Activated B cell treated with CpG ODN at 0.5 μM for 24 hours (primary cell): Measurements from ENCODE around the gene CALCB. TPM values are rescaled to one million over a fixed set of nuclear protein-coding genes. Genes with fewer than 3 reads are reported as not detected.

Source experiments
- ATAC-seq: fragments of 200-7000 bp; cut with Tn5 transposase; one replicate; pipeline ENCODE4 v1.10.0; 2021; ENCODE audit warnings: low read depth, mild to moderate bottlenecking, moderate library complexity
- CTCF ChIA-PET: fragments of 350-600 bp; sonication (Branson Sonifier 250); formaldehyde crosslinking; loops from one replicate; lab custom pipeline; 2021; ENCODE audit warnings: antibody characterized with exemption; lab: Charles Lee
- POLR2A ChIA-PET: fragments of 350-600 bp; sonication (Branson Sonifier 250); formaldehyde crosslinking; loops from one replicate; lab custom pipeline; 2021; ENCODE audit warnings: antibody characterized with exemption; lab: Charles Lee
- DNase-seq: peaks from one replicate; pipeline ENCODE4 v3.0.0; 2022
- H3K27ac Mint-ChIP-seq: one replicate; pipeline ENCODE4 v1.8.0; 2020; ENCODE audit warnings: mixed read lengths
- H3K27me3 Mint-ChIP-seq: one replicate; pipeline ENCODE4 v1.8.0; 2021; ENCODE audit warnings: mixed read lengths
- H3K36me3 Mint-ChIP-seq: one replicate; pipeline ENCODE4 v1.8.0; 2021; ENCODE audit warnings: low read depth, mixed read lengths
- H3K4me1 Mint-ChIP-seq: one replicate; pipeline ENCODE4 v1.8.0; 2021; ENCODE audit warnings: mixed read lengths
- H3K4me3 Mint-ChIP-seq: one replicate; pipeline ENCODE4 v1.8.0; 2020; ENCODE audit warnings: mild to moderate bottlenecking, mixed read lengths
- H3K9me3 Mint-ChIP-seq: one replicate; pipeline ENCODE4 v1.8.0; 2020; ENCODE audit warnings: mixed read lengths
- CTCF ChIP-seq: fragments of 200-600 bp; IDR thresholded peaks from one replicate; pipeline ENCODE4 v1.8.0; 2022; ENCODE audit warnings: antibody characterized with exemption, mild to moderate bottlenecking
- intact Hi-C: fragments of 100-400 bp; cut with micrococcal nuclease; formaldehyde crosslinking; loops from one replicate; pipeline ENCODE4 v1.15.1; 2024
- total RNA-seq: library from RNA; stranded (reverse); gene quantifications from 2 replicates; pipeline ENCODE4 v1.2.3, GENCODE V29; 2022

CALCB gene
- total RNA-seq, 1 donor from 2014 or later = 0.35 TPM

GRCh38 chr11:15114501-15115475, 41.4 kb downstream of the CALCB start, which contains the start of gene INSC:
Gene INSC (plus strand): TSS chr11:15114923. CDS start chr11:15149175, 34,252 bp downstream.
- no peak for ATAC-seq
- Mint-ChIP-seq H3K36me3 (no peaks in the 10 kb centered on the region), H3K4me1 (peaks cover 72% of the 10 kb centered on the region), H3K9me3 (no peaks in the 10 kb centered on the region), H3K27ac (peak within 1 kb of the TSS; percentile 79), H3K4me3 (peak within 1 kb of the TSS; percentile 70), H3K27me3 (peaks cover 17% of the 10 kb centered on the region)
- intact Hi-C loops = loop anchor here (10.0 kb wide), 1 partner anchor 1450 kb away; the partner anchor contains the start of gene FAR1
- ChIA-PET POLR2A (interaction anchor here (2.0 kb wide), 1 partner anchor 209 kb away, joined by 5 read pairs; no protein-coding TSS in a partner anchor), CTCF (interaction anchor here (1.2 to 7.0 kb wide), 2 partner anchors 14 to 45 kb away, joined by 3 to 50 read pairs; no protein-coding TSS in a partner anchor)
- no peak for DNase-seq
- no peak for TF ChIP-seq CTCF

- CTCF ChIA-PET = interaction anchor here (7.0 kb wide), 1 partner anchor 15 kb away, joined by 50 read pairs; no protein-coding TSS in a partner anchor
- Mint-ChIP-seq H3K27me3 (peaks cover 17% of the 10 kb centered on the region), H3K9me3 (no peaks in the 10 kb centered on the region), H3K27ac (no peak overlapping the region), H3K4me1 (peaks cover 64% of the 10 kb centered on the region), H3K4me3 (no peak overlapping the region), H3K36me3 (no peaks in the 10 kb centered on the region)
- DNase-seq (no peak), ATAC-seq (no peak)
- intact Hi-C loops = loop anchor here (10.0 kb wide), 1 partner anchor 1451 kb away; the partner anchor contains the start of gene FAR1
- POLR2A ChIA-PET = no interaction called here
- no peak for TF ChIP-seq CTCF
Observed at GRCh38 chr11:15115686-15116085, 42.3 kb downstream of the CALCB start.

DNA sequence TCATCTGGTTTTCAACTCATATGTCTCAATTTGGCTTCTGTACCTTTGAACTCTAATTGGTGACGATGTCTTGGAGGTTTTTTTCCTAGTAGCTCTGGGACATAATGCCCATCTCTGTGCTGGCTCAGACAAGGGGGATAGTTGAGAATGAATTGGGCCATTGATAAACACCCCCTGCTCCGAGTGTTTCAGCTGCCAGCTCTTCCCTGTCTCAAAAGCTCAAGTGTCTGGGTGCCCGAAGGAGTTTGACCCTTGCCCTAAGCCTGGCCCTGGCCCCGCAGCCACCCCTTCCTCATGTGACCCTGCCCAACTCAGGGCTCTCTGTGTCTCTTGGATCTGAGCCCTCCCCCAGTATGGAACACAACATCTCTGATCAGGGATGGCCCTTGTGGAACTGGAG, 44.4 kb downstream of the CALCB start:
- no peak for TF ChIP-seq CTCF
- CTCF ChIA-PET = interaction anchor here (0.7 to 1.3 kb wide), 2 partner anchors 11 to 17 kb away, joined by 3 to 4 read pairs; no protein-coding TSS in a partner anchor
- intact Hi-C loops = loop anchor here (10.0 kb wide), 1 partner anchor 1453 kb away; the partner anchor contains the start of gene FAR1
- no peak for ATAC-seq
- POLR2A ChIA-PET = no interaction called here
- Mint-ChIP-seq H3K36me3 (no peaks in the 10 kb centered on the region), H3K4me3 (no peak overlapping the region), H3K9me3 (no peaks in the 10 kb centered on the region), H3K4me1 (peaks cover 44% of the 10 kb centered on the region), H3K27ac (no peak overlapping the region), H3K27me3 (peaks cover 17% of the 10 kb centered on the region)
- DNase-seq = no peak

GRCh38 chr11:15118431-15118830, 45.0 kb downstream of the CALCB start:
- DNase-seq (no peak), ATAC-seq (no peak)
- TF ChIP-seq CTCF = no peak
- intact Hi-C loops = loop anchor here (10.0 kb wide), 1 partner anchor 1454 kb away; the partner anchor contains the start of gene FAR1
- Mint-ChIP-seq H3K36me3 (no peaks in the 10 kb centered on the region), H3K4me3 (no peak overlapping the region), H3K9me3 (no peaks in the 10 kb centered on the region), H3K27me3 (peaks cover 23% of the 10 kb centered on the region), H3K4me1 (peaks cover 37% of the 10 kb centered on the region), H3K27ac (no peak overlapping the region)
- ChIA-PET CTCF (interaction anchor here (1.3 kb wide), 1 partner anchor 18 kb away, joined by 4 read pairs; no protein-coding TSS in a partner anchor), POLR2A (no interaction called here)
